Measurements from ENCODE around the gene SAMD4A. TPM values are rescaled to one million over a fixed set of nuclear protein-coding genes. Genes with fewer than 3 reads are reported as not detected.

The SAMD4A gene
- total RNA-seq, 1 experiment from 2014 or later: 77.2 TPM

DNA sequence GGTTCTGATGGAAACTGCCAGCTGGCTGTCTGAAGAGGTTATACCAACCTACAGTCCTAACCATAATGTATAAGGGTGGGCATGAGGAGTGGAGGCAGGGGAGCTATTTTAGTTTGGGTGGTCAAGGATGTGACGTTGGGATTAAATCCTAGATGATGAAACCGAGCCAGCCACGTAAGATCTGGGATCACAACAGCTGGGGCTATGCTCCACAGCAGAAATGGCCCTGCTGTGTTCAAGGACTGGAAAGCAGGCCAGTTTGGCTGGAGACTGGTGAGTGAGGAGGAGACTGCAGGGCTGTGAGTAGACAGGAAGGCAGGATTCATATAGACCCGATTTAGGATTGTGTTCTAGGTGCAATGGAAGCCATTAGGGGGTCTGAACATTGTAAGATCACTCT, 66.1 kb downstream of the SAMD4A start:
- no peak for DNase-seq
- Histone ChIP-seq H3K27me3 (ENCODE audit: low read length) (no peaks in the 10 kb centered on the region), H3K36me3 (ENCODE audit: insufficient read depth, low read length) (peaks cover 49% of the 10 kb centered on the region), H4K20me1 (ENCODE audit: insufficient read depth, low read depth, low read length) (peaks cover 27% of the 10 kb centered on the region; the same call in 1 of the 2 replicates), H3K9me3 (ENCODE audit: low read length) (no peaks in the 10 kb centered on the region), H3K27ac (ENCODE audit: low read length) (no peak overlapping the region), H3K9ac (ENCODE audit: low read length) (no peak overlapping the region), H3K4me1 (ENCODE audit: low read length) (peaks cover 50% of the 10 kb centered on the region), H3K9me2 (replicated peaks; ENCODE audit: insufficient read depth, low read length) (no peaks in the 10 kb centered on the region), H3K4me3 (ENCODE audit: low read length) (no peak overlapping the region), H3K79me2 (ENCODE audit: low read length) (peaks cover 95% of the 10 kb centered on the region), H2AFZ (ENCODE audit: low read length) (no peak overlapping the region), H3K4me2 (ENCODE audit: low read depth, low read length, poor library complexity, severe bottlenecking) (no peak overlapping the region)

DNA sequence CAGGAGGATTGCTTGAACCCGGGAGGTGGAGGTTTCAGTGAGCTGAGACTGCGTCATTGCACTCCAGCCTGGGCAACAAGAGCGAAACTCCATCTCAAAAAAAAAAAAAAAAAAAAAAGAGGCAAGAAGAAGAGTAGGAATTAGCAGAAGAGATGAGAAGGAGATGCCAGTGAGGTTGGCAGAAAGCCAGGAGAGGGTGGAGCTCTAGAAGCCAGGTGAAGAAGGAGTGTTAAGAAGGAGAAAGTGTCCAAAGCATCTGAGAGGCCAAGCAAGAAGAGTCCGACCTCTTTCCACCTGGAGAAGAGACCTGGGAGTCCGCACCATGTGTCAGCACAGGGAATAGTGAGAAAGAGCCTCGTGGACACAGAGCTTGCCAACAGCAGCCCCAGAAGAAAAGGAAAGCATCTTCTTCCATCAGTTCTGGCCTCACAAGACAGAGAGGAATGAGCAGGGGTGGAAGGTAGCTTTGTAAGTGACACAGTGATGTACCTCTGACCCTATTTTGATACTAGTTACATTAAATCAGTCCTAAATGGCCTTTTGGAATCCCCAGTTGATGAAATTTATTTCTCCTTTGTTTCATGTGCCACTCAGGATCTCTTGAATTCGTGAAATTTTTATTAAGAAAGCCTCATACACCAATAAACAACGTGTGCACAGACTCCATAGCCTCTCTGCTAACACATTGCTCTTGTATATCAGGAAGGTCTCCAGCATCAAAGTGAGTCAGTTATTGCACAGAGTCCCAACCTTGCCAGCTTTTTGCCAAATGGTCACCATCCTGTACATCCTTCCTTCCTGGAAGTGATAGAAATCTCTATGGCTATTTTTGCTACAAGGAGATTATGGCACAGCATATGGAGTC, 70.6 kb downstream of the SAMD4A start:
- no peak overlapping the region for H3K4me2 ChIP-seq (ENCODE audit: low read depth, low read length, poor library complexity, severe bottlenecking)
- peaks cover 76% of the 10 kb centered on the region for H3K4me1 ChIP-seq (ENCODE audit: low read length)
- no peak overlapping the region for H2AFZ ChIP-seq (ENCODE audit: low read length)
- no peaks in the 10 kb centered on the region for H3K9me3 ChIP-seq (ENCODE audit: low read length)
- H3K9ac ChIP-seq (ENCODE audit: low read length): no peak overlapping the region
- H3K79me2 ChIP-seq (ENCODE audit: low read length): peaks cover 96% of the 10 kb centered on the region
- peak; percentile 68 for DNase-seq
- H4K20me1 ChIP-seq (ENCODE audit: insufficient read depth, low read depth, low read length): peaks cover 27% of the 10 kb centered on the region
- no peaks in the 10 kb centered on the region for H3K9me2 ChIP-seq (replicated peaks; ENCODE audit: insufficient read depth, low read length)
- peaks cover 9% of the 10 kb centered on the region; the same call in 1 of the 2 replicates for H3K36me3 ChIP-seq (ENCODE audit: insufficient read depth, low read length)
- H3K4me3 ChIP-seq (ENCODE audit: low read length): no peak overlapping the region
- no peak overlapping the region for H3K27ac ChIP-seq (ENCODE audit: low read length)
- no peaks in the 10 kb centered on the region for H3K27me3 ChIP-seq (ENCODE audit: low read length)

DNA sequence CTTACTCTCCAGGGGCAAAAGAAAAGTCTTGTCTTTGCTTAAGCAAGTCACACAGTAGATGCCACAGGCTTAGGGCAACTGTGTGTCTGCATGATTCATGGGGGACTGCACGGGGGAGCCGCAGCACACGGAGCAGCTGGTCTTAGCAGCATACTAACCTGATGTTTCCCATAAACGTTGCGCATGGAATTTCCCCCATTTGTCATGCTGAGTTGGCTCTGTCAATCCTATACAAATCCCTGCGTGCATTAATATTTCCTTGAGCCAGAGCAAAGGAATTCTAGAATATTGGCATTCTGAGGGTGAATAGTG, 71.2 kb downstream of the SAMD4A start:
- Histone ChIP-seq H3K4me2 (ENCODE audit: low read depth, low read length, poor library complexity, severe bottlenecking) (no peak overlapping the region), H3K79me2 (ENCODE audit: low read length) (peaks cover 96% of the 10 kb centered on the region)

DNA sequence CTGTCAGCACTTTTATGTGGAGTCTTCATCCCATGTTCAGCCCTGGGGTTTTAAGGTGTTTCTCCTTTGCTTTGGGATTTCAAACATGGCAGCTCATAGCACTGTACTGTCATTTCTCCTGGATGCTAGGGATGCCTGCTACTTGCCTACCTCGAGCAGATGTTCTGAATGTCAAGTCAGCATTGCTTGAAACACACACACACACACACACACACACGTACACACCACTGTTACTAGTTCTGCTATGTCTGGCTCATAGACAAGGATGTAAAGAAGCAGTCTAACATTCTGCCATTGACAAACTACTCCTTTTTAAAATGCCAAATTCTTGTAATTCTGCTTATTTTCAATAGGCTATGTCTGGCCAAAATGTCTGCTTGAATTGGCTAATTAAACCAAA, 72.7 kb downstream of the SAMD4A start:
- H3K9me2 ChIP-seq (replicated peaks; ENCODE audit: insufficient read depth, low read length): no peaks in the 10 kb centered on the region
- H3K27ac ChIP-seq (ENCODE audit: low read length): 0 out of 2 replicates have a peak overlapping the region, but pooled peaks have one; percentile 12
- peaks cover 18% of the 10 kb centered on the region for H4K20me1 ChIP-seq (ENCODE audit: insufficient read depth, low read depth, low read length)
- no peak overlapping the region for H3K4me3 ChIP-seq (ENCODE audit: low read length)
- peaks cover 96% of the 10 kb centered on the region for H3K79me2 ChIP-seq (ENCODE audit: low read length)
- peaks cover 85% of the 10 kb centered on the region for H3K4me1 ChIP-seq (ENCODE audit: low read length)
- H2AFZ ChIP-seq (ENCODE audit: low read length): no peak overlapping the region
- no peak overlapping the region for H3K4me2 ChIP-seq (ENCODE audit: low read depth, low read length, poor library complexity, severe bottlenecking)
- no peak overlapping the region for H3K9ac ChIP-seq (ENCODE audit: low read length)
- H3K27me3 ChIP-seq (ENCODE audit: low read length): no peaks in the 10 kb centered on the region
- H3K9me3 ChIP-seq (ENCODE audit: low read length): no peaks in the 10 kb centered on the region
- no peaks in the 10 kb centered on the region; the same call in 1 of the 2 replicates for H3K36me3 ChIP-seq (ENCODE audit: insufficient read depth, low read length)
- DNase-seq: no peak

More for the DNA sequence above, 71.2 kb downstream of the SAMD4A start:
- Histone ChIP-seq H2AFZ (ENCODE audit: low read length) (no peak overlapping the region), H3K27ac (ENCODE audit: low read length) (no peak overlapping the region), H3K9me3 (ENCODE audit: low read length) (no peaks in the 10 kb centered on the region), H3K27me3 (ENCODE audit: low read length) (no peaks in the 10 kb centered on the region), H3K4me3 (ENCODE audit: low read length) (no peak overlapping the region), H3K9ac (ENCODE audit: low read length) (no peak overlapping the region), H3K4me1 (ENCODE audit: low read length) (peaks cover 77% of the 10 kb centered on the region), H3K36me3 (ENCODE audit: insufficient read depth, low read length) (peaks cover 5% of the 10 kb centered on the region; the same call in 1 of the 2 replicates), H4K20me1 (ENCODE audit: insufficient read depth, low read depth, low read length) (peaks cover 26% of the 10 kb centered on the region), H3K9me2 (replicated peaks; ENCODE audit: insufficient read depth, low read length) (no peaks in the 10 kb centered on the region)
- no peak for DNase-seq

DNA sequence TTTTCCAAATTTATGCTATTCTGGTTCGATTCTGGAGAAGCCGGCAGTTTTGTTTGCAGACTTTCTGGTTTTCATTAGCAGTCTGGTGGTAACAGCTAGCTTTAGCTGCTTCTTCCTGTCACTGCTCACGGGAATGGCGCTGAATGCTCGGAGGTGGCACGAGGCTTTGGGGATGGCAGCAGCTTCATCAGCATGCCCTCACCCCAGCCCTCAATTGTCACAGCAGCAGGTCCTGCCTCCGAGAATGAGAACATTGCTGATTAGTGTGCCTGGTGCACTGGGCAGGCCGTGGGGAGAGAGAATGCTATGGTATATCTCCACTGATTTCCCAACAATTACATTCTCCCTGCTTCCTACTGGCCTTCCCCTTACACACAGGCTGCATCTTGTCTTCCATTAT, 73.6 kb downstream of the SAMD4A start:
- Histone ChIP-seq H4K20me1 (ENCODE audit: insufficient read depth, low read depth, low read length) (peaks cover 18% of the 10 kb centered on the region), H3K4me2 (ENCODE audit: low read depth, low read length, poor library complexity, severe bottlenecking) (no peak overlapping the region), H3K27me3 (ENCODE audit: low read length) (no peaks in the 10 kb centered on the region), H3K27ac (ENCODE audit: low read length) (0 out of 2 replicates have a peak overlapping the region, but pooled peaks have one; percentile 3), H2AFZ (ENCODE audit: low read length) (no peak overlapping the region), H3K36me3 (ENCODE audit: insufficient read depth, low read length) (peaks cover 5% of the 10 kb centered on the region; the same call in 1 of the 2 replicates), H3K79me2 (ENCODE audit: low read length) (peaks cover 100% of the 10 kb centered on the region), H3K4me1 (ENCODE audit: low read length) (peaks cover 91% of the 10 kb centered on the region), H3K4me3 (ENCODE audit: low read length) (no peak overlapping the region), H3K9me2 (replicated peaks; ENCODE audit: insufficient read depth, low read length) (no peaks in the 10 kb centered on the region), H3K9ac (ENCODE audit: low read length) (no peak overlapping the region), H3K9me3 (ENCODE audit: low read length) (no peaks in the 10 kb centered on the region)
- DNase-seq: no peak

DNA sequence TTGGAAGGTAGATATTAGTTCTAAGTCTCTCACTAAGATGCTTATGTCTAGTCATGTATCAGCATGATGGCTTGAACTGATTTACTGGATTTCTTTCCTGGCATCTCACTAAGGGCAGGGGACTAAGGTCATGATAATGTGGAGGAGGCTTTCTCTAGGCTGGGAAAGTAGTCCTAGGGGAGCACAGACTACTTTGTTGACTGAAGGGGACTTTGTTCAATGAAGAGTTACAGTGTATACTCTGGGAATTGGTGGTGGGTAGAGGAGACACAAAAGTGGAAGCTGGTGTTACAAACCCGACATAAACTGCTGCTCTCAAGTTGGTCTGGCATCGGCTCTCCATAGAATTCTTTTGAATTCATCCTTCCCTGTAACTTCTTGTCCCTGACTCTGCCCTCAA, 75.2 kb downstream of the SAMD4A start:
- Histone ChIP-seq H3K9ac (ENCODE audit: low read length) (peak overlapping the region; percentile 7; the same call in 1 of the 2 replicates), H3K79me2 (ENCODE audit: low read length) (peaks cover 100% of the 10 kb centered on the region), H3K4me2 (ENCODE audit: low read depth, low read length, poor library complexity, severe bottlenecking) (peak overlapping the region; percentile 43)

DNA sequence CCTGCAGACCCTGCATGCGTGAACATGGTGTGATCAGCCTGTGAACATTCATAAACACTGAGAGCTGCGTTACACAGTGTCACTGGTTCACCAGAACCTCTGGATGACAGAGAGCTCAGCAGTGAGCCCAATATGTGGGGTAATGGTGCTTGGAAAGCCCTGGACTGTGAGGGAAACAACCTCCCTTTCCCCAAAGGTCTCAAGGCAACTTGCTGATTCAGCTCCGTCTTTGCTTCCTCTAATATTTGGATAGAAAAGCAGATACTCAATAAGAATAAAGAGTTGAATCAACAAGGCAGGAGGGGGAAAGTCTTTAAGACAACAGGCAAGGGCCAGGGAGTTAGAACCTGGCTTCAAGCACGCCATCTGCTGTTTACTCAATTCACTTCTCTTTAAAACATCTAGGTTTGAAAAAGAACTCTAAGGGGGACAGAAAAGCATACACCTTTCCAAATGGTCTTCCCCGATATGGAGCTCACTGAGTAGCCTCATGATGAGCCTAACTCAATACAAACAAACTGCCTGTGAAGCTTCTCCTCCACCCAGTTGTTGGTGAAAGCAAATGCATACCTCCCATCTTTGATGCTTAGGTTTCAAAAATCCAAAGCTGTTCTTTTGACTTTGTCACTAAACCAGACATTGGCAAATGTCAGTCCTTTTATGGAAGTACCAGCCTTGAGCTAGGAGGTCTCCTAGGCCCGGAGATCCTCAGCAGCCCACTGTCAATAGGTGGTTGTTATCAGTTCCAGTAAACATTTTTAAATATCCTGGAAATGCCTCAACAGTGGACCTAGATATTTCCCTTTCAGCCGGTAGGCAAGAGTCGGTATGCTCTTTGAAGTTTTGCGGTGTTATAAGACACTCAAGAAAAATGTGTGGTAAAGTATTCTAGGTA, 76.1 kb downstream of the SAMD4A start:
- H2AFZ ChIP-seq (ENCODE audit: low read length): no peak overlapping the region
- peak overlapping the region; percentile 50 for H3K27ac ChIP-seq (ENCODE audit: low read length)
- H3K9me3 ChIP-seq (ENCODE audit: low read length): no peaks in the 10 kb centered on the region
- H3K4me3 ChIP-seq (ENCODE audit: low read length): peak overlapping the region; percentile 4; the same call in 1 of the 2 replicates
- peaks cover 22% of the 10 kb centered on the region for H4K20me1 ChIP-seq (ENCODE audit: insufficient read depth, low read depth, low read length)
- DNase-seq: peak; percentile 70
- H3K79me2 ChIP-seq (ENCODE audit: low read length): peaks cover 100% of the 10 kb centered on the region
- no peaks in the 10 kb centered on the region for H3K9me2 ChIP-seq (replicated peaks; ENCODE audit: insufficient read depth, low read length)
- peaks cover 10% of the 10 kb centered on the region; the same call in 1 of the 2 replicates for H3K36me3 ChIP-seq (ENCODE audit: insufficient read depth, low read length)
- no peaks in the 10 kb centered on the region for H3K27me3 ChIP-seq (ENCODE audit: low read length)
- H3K4me2 ChIP-seq (ENCODE audit: low read depth, low read length, poor library complexity, severe bottlenecking): peak overlapping the region; percentile 43
- H3K9ac ChIP-seq (ENCODE audit: low read length): peak overlapping the region; percentile 7; the same call in 1 of the 2 replicates
- H3K4me1 ChIP-seq (ENCODE audit: low read length): peaks cover 86% of the 10 kb centered on the region

More for the DNA sequence above, 75.2 kb downstream of the SAMD4A start:
- no peak for DNase-seq
- Histone ChIP-seq H3K36me3 (ENCODE audit: insufficient read depth, low read length) (peaks cover 10% of the 10 kb centered on the region; the same call in 1 of the 2 replicates), H3K4me3 (ENCODE audit: low read length) (peak overlapping the region; percentile 4; the same call in 1 of the 2 replicates), H3K4me1 (ENCODE audit: low read length) (peaks cover 94% of the 10 kb centered on the region), H3K9me3 (ENCODE audit: low read length) (no peaks in the 10 kb centered on the region), H3K9me2 (replicated peaks; ENCODE audit: insufficient read depth, low read length) (no peaks in the 10 kb centered on the region), H3K27me3 (ENCODE audit: low read length) (no peaks in the 10 kb centered on the region), H4K20me1 (ENCODE audit: insufficient read depth, low read depth, low read length) (peaks cover 22% of the 10 kb centered on the region), H3K27ac (ENCODE audit: low read length) (peak overlapping the region; percentile 50; the same call in 1 of the 2 replicates), H2AFZ (ENCODE audit: low read length) (no peak overlapping the region)

Measured in Karpas-422 (cell line).